ENCODE measurements around the gene DNAH12.

Gene DNAH12, protein sequence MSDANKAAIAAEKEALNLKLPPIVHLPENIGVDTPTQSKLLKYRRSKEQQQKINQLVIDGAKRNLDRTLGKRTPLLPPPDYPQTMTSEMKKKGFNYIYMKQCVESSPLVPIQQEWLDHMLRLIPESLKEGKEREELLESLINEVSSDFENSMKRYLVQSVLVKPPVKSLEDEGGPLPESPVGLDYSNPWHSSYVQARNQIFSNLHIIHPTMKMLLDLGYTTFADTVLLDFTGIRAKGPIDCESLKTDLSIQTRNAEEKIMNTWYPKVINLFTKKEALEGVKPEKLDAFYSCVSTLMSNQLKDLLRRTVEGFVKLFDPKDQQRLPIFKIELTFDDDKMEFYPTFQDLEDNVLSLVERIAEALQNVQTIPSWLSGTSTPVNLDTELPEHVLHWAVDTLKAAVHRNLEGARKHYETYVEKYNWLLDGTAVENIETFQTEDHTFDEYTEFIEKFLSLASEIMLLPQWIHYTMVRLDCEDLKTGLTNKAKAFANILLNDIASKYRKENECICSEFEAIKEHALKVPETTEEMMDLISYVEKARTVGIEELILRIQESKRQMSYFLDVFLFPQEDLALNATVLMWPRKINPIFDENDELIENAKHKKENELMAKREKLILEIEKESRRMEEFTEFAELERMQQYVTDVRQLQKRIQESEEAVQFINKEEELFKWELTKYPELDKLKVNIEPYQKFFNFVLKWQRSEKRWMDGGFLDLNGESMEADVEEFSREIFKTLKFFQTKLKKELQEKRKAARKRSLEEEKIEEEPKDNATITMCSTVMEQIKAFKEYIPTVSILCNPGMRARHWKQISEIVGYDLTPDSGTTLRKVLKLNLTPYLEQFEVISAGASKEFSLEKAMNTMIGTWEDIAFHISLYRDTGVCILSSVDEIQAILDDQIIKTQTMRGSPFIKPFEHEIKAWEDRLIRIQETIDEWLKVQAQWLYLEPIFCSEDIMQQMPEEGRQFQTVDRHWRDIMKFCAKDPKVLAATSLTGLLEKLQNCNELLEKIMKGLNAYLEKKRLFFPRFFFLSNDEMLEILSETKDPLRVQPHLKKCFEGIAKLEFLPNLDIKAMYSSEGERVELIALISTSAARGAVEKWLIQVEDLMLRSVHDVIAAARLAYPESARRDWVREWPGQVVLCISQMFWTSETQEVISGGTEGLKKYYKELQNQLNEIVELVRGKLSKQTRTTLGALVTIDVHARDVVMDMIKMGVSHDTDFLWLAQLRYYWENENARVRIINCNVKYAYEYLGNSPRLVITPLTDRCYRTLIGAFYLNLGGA (N-terminal part only)

DNA sequence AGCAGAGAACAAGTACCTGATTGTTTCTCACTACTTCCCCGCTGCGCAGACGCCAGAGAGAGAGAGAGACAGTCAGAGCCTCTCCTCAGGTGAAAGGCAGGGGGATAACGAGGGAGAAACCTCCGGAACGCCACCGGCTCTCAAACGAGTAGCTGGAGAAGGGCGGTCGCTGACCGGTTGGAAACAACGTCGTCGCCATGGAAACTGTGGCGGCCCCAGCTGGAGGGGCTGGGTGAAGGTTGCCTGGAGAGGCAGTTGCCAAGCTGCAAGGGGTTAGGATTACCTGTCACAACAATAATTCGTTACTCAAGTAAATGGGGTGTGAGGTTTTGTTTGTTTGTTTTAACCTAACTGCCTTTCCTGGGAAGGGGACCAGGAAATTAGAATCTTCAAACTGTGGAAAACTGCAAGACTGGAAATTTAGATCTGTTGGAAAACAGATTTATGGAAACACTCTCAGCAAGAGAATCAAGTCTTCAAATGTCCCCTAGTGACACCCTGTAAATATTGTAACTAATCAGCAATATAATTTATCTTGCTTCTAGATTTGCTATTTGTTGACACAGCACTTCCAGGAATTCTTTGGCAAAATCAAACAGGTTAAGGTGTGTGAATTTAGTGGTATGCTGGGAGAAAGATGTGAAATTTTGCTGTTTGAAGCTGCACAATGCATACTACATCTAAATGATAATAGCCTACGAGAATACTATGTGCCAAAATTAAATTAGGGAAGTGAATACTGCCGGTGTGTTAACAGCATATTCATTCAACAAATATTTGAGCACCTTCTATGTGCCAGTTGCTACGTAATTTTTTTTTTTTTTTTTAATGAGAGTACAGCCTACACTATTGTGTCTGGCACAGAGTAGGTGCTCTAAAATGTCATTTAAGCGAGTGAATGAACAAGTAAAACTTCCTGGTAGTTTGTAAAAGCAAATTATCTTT, at the start of gene DNAH12:
Gene DNAH12, minus strand, starts transcription at position 164 of the 945 bp plus-strand sequence. CDS start 1,474 bp downstream, outside the sequence.
- no peaks in the 10 kb centered on the region for H3K9me3 Mint-ChIP-seq
- no peaks in the 10 kb centered on the region for H3K27me3 Mint-ChIP-seq
- no peak within 1 kb of the TSS for H3K4me3 Mint-ChIP-seq
- no peaks in the 10 kb centered on the region for H3K36me3 Mint-ChIP-seq (ENCODE audit: low read depth)
- H3K4me1 Mint-ChIP-seq (ENCODE audit: low read depth) = peaks cover 10% of the 10 kb centered on the region
- no peak within 1 kb of the TSS for H3K27ac Mint-ChIP-seq

DNA sequence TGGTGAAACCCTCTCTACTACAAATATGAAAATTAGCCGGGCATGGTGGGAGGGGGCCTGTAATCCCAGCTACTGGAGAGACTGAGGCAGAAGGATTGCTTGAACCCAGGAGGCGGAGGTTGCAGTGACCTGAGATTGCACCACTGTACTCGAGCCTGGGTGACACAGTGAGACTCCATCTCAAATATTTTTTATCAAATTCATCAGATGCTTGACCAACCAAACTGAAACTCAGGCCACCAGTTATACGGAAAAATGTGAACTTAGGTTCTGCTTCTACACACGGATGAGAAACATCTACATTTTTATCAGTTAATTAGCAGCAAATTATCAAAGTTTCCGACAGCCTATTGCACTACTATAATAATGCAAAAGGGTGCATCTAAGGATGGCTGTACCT, 48.2 kb upstream of the DNAH12 start:
- Mint-ChIP-seq H3K27me3 (no peaks in the 10 kb centered on the region), H3K9me3 (no peaks in the 10 kb centered on the region), H3K4me1 (ENCODE audit: low read depth) (peaks cover 49% of the 10 kb centered on the region), H3K36me3 (ENCODE audit: low read depth) (peaks cover 32% of the 10 kb centered on the region), H3K4me3 (no peak overlapping the region), H3K27ac (no peak overlapping the region)

DNA sequence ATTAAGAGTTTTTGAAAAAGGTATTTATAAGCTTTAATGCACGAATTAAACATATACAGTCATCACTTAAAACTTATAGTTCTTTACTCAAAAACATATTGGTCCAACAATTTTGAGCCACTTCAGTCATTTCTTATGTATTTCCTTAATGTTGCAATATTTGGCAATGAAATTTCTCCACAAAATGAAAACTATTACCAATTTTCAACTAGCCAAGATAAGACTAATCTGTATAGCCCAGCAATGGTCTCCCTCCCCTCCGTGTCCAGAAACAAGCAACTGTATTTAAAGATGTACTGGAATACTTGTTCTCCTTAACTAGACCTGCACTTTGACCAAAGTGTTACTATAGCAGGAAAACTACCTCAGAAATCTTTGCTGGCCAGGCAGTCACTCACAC, 43.8 kb upstream of the DNAH12 start:
- Mint-ChIP-seq H3K27ac (no peak overlapping the region), H3K4me3 (no peak overlapping the region), H3K36me3 (ENCODE audit: low read depth) (peaks cover 24% of the 10 kb centered on the region), H3K4me1 (ENCODE audit: low read depth) (peaks cover 36% of the 10 kb centered on the region), H3K27me3 (no peaks in the 10 kb centered on the region), H3K9me3 (no peaks in the 10 kb centered on the region)

DNA sequence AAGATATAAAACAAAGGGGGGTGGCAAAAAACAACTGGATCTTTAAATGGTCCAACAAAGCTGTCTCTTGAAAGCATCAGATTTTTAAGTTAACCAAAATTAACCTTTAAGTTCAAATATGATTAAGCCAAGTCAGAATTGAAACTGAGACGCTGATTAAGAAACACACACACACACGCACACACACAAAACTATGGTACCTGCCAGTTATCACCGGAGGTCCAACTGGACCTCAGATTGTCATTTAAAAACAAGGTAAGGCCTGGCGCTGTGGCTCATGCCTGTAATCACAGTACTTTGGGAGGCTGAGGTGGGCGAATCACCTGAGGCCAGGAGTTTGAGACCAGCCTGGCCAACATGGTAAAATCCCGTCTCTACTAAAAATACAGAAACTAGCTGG, 42.6 kb upstream of the DNAH12 start:
- Mint-ChIP-seq H3K4me1 (ENCODE audit: low read depth) (peaks cover 28% of the 10 kb centered on the region), H3K4me3 (no peak overlapping the region), H3K9me3 (no peaks in the 10 kb centered on the region), H3K27me3 (no peaks in the 10 kb centered on the region), H3K36me3 (ENCODE audit: low read depth) (peaks cover 28% of the 10 kb centered on the region), H3K27ac (no peak overlapping the region)

DNA sequence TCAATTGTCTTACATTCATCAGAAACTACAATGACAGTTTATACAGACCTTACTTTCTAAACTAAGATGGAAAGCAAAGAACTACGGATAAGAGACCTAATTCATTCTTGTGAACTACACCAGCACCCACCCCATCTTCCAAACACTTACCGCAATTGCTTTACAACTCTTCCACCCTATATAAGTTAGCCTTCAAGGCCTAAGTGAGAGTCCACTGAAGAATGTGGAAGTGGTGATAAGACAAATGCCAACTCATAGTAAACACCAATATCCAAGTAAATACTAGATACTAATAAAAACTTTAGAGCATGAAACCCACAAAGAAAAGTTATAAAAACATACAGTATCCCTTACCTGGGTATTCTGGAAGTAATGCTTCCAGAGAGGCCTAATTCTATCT, 39.4 kb upstream of the DNAH12 start:
- Mint-ChIP-seq H3K4me1 (ENCODE audit: low read depth) (peaks cover 22% of the 10 kb centered on the region), H3K4me3 (no peak overlapping the region), H3K36me3 (ENCODE audit: low read depth) (peaks cover 47% of the 10 kb centered on the region), H3K27me3 (no peaks in the 10 kb centered on the region), H3K27ac (no peak overlapping the region), H3K9me3 (no peaks in the 10 kb centered on the region)

DNA sequence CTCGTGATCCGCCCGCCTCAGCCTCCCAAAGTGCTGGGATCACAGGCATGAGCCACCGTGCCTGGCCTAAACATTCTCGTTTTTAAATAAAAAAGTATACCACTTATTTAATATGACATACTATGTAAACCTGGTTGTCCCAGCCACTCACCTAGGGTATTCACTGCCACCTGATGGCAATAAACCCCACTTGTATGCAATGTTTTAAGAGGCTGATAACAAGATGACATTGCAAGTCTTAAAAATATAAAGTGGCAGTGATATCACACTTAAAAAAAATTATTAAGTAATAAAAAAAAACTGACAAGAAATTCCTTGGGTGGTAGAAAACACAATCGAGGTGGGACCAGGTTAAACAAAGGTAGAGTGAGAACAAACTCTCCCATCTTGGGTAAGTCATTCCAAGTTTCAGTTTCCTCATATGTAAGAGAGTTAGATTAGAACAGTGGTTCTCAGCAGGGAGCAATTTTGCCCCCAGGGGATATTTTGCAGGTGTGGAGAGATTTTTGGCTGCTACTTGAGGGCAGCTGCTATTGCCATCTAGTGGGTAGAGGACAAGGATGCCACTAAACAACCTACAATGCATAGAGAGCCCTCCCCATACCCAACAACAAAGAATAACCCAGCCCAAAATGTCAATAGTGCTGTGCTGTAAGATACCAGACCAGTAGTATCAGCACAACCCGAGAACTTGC, 38.5 kb upstream of the DNAH12 start:
- H3K4me1 Mint-ChIP-seq (ENCODE audit: low read depth) = peaks cover 21% of the 10 kb centered on the region
- H3K4me3 Mint-ChIP-seq = no peak overlapping the region
- no peaks in the 10 kb centered on the region for H3K9me3 Mint-ChIP-seq
- H3K27me3 Mint-ChIP-seq = no peaks in the 10 kb centered on the region
- H3K27ac Mint-ChIP-seq = peak overlapping the region; percentile 49
- peaks cover 55% of the 10 kb centered on the region for H3K36me3 Mint-ChIP-seq (ENCODE audit: low read depth)

DNA sequence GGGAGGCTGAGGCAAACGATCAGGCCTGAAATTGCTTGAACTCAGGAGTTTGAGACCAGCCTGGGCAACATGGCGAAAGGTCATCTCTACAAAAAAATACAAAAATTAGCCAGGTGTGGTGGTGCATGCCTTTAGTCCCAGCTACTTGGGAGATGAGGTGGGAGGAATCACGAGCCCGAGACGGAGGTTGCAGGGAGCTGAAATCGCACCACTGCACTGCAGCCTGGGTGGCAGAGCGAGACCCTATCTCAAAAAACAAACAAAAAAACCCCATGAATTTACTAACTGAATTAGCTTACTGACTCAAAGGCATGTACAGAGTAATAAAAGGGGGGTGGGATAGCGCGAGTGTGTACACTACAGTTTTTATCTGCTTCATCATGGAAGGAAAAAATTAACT, 33.7 kb upstream of the DNAH12 start:
- no peaks in the 10 kb centered on the region for H3K27me3 Mint-ChIP-seq
- no peaks in the 10 kb centered on the region for H3K9me3 Mint-ChIP-seq
- peak overlapping the region; percentile 39 for H3K27ac Mint-ChIP-seq
- H3K36me3 Mint-ChIP-seq (ENCODE audit: low read depth) = peaks cover 76% of the 10 kb centered on the region
- H3K4me3 Mint-ChIP-seq = no peak overlapping the region
- H3K4me1 Mint-ChIP-seq (ENCODE audit: low read depth) = peaks cover 22% of the 10 kb centered on the region

DNA sequence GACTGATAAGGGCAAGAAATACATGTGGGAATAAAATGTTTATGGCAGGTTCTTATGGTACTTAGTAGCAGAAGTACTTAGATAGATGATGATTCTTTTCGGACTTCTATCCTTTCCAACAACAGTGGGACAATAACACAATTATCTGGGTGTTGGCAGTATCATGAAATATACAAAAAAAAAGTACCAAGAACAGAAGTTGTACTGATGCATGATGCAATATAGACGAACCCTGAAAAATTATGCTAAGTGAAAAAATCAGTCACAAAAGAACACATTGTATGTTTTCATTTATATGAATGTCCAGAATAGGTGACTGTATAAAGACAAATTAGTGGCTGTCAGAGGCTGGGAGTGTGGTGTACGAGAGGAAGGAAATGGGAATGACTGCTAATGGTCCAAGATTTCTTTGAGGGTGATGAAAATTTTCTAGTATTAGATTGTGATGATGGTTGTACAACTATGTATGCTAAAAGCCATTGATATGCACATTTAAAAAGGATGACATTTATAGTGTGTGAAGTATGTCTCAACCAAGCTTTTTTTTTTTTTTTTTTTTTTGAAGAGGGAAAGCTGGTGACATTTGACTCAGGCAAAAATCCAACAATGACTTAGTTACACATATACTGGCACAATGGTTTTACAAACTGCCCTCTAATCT, 32.0 kb upstream of the DNAH12 start:
- Mint-ChIP-seq H3K4me3 (no peak overlapping the region), H3K9me3 (no peaks in the 10 kb centered on the region), H3K36me3 (ENCODE audit: low read depth) (peaks cover 82% of the 10 kb centered on the region)

DNA sequence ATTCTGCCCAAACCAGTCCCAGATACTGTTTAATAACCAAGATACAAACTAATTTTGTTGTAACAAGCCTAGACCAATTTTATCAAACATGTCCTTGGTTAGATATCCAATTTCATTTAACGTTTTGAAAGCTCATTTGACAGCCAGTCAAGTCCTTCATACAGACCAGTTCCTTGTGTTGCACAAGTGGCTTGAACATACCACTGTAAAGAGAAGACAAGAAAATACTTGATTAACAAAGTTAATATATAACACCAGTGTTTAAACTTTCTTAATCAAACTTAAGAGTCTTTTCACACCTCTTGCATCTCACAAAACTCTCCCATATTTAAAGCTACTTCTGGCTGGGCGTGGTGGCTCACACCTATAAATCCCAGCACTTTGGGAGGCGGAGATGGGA, 28.0 kb upstream of the DNAH12 start:
- peaks cover 73% of the 10 kb centered on the region for H3K36me3 Mint-ChIP-seq (ENCODE audit: low read depth)
- peaks cover 17% of the 10 kb centered on the region for H3K4me1 Mint-ChIP-seq (ENCODE audit: low read depth)
- no peaks in the 10 kb centered on the region for H3K9me3 Mint-ChIP-seq
- H3K27me3 Mint-ChIP-seq = no peaks in the 10 kb centered on the region
- no peak overlapping the region for H3K27ac Mint-ChIP-seq
- H3K4me3 Mint-ChIP-seq = no peak overlapping the region

More for the DNA sequence above, 32.0 kb upstream of the DNAH12 start:
- peak overlapping the region; percentile 33 for H3K27ac Mint-ChIP-seq
- H3K4me1 Mint-ChIP-seq (ENCODE audit: low read depth) = peaks cover 27% of the 10 kb centered on the region
- no peaks in the 10 kb centered on the region for H3K27me3 Mint-ChIP-seq

DNA sequence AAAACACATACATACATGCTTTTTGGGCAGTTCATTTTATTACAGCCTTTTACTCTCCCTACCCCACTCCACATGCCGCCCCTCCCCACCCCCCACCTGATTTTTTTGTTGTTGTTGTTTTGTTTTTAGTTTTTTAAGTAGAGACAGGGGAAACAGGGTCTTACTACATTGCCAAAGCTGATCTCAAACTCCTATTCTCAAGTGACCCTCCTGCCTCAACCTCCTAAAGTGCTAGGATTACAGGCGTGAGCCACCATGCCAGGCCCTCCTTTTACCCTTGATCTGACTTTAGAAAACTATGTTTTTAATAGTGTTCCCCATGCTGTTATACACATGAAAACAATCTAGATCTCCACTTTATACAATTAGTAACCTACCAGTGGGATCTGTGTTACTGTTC, 26.7 kb upstream of the DNAH12 start:
- Mint-ChIP-seq H3K36me3 (ENCODE audit: low read depth) (peaks cover 68% of the 10 kb centered on the region), H3K27ac (peak overlapping the region; percentile 34), H3K4me1 (ENCODE audit: low read depth) (peaks cover 5% of the 10 kb centered on the region)

DNA sequence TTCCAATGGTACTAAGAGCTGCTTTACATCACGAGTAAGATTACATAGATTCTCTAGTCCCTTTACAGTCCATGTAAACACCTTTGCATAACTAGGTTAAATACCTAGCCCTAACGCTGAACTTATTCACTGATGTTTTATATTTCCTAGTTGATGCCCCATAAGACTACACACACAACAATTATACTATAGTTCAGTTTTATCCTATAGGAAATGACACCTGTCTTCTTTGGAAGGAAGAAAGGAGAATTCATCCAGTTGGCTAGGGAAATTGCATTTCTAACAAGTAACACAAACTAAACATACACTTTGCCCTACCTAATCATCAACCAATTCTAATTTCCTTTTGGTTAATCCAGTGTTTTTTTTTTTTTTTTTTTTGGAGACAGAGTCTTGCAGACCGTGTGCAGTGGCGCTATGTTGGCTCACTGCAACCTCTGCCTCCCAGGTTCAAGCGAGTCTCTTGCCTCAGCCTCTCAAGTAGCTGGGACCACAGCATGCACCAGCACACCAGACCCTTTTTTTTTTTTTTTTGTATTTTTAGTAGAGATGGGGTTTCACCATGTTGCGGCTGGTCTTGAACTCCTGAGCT, 25.8 kb upstream of the DNAH12 start:
- H3K36me3 Mint-ChIP-seq (ENCODE audit: low read depth) = peaks cover 61% of the 10 kb centered on the region
- no peak overlapping the region for H3K27ac Mint-ChIP-seq
- no peak overlapping the region for H3K4me3 Mint-ChIP-seq
- no peaks in the 10 kb centered on the region for H3K9me3 Mint-ChIP-seq
- peaks cover 5% of the 10 kb centered on the region for H3K4me1 Mint-ChIP-seq (ENCODE audit: low read depth)
- H3K27me3 Mint-ChIP-seq = no peaks in the 10 kb centered on the region

More for the DNA sequence above, 26.7 kb upstream of the DNAH12 start:
- H3K27me3 Mint-ChIP-seq = no peaks in the 10 kb centered on the region
- no peak overlapping the region for H3K4me3 Mint-ChIP-seq
- no peaks in the 10 kb centered on the region for H3K9me3 Mint-ChIP-seq

DNA sequence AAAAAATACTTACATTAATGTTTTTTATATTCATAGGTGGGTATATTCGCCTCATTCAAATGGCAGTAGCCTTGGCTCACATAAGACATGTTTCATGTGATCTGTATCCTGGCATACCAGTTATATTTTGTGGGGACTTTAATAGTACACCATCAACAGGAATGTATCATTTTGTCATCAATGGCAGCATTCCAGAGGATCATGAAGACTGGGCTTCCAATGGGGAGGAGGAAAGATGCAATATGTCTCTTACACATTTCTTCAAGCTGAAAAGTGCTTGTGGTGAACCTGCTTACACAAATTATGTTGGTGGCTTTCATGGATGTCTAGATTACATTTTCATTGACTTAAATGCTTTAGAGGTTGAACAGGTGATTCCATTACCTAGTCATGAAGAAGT, 15.4 kb upstream of the DNAH12 start:
- no peak overlapping the region for H3K27ac Mint-ChIP-seq

More for the DNA sequence above, 15.4 kb upstream of the DNAH12 start:
- no peaks in the 10 kb centered on the region for H3K9me3 Mint-ChIP-seq
- peaks cover 55% of the 10 kb centered on the region for H3K36me3 Mint-ChIP-seq (ENCODE audit: low read depth)
- H3K4me1 Mint-ChIP-seq (ENCODE audit: low read depth) = peaks cover 72% of the 10 kb centered on the region
- peak overlapping the region; percentile 97 for H3K4me3 Mint-ChIP-seq
- H3K27me3 Mint-ChIP-seq = no peaks in the 10 kb centered on the region

Measured in stimulated activated naive CD8-positive, alpha-beta T cell treated with anti-CD3 and anti-CD28 coated beads, Interleukin-15, Interleukin-2, amounts not matched to agents 100 ng/mL and 50 ng/mL, for 24 hours (primary cell).